NOMO-1 (cell line): Measurements from ENCODE around the gene C21orf58.

ENCODE experiments used
- DNase-seq, 2 experiments: peaks; one replicate each; lab custom pipeline; 2025; ENCODE audit not compliant: unreplicated experiment in 2 of 2; lab: John Stamatoyannopoulos, UW

The C21orf58 gene

GRCh38 chr21:46264690-46265144 lies 59.0 kb downstream of the C21orf58 start:
- no peak for DNase-seq

GRCh38 chr21:46264046-46264689 lies 59.5 kb downstream of the C21orf58 start:
- DNase-seq, result no peak

- DNase-seq, result no peak
Measured at GRCh38 chr21:46256501-46256994, 67.1 kb downstream of the C21orf58 start.

GRCh38 chr21:46255758-46256337 lies 67.8 kb downstream of the C21orf58 start:
- no peak for DNase-seq

GRCh38 chr21:46255166-46255565 lies 68.5 kb downstream of the C21orf58 start:
- DNase-seq, result no peak

- DNase-seq, result no peak
Measured at GRCh38 chr21:46254208-46254975, 69.3 kb downstream of the C21orf58 start.

- no peak for DNase-seq
Measured at GRCh38 chr21:46253610-46254124, 70.0 kb downstream of the C21orf58 start.

GRCh38 chr21:46252840-46253239 lies 70.8 kb downstream of the C21orf58 start:
- DNase-seq, result no peak
